ENCODE measurements around the gene SERPINA12. TPM values are rescaled to one million over a fixed set of nuclear protein-coding genes. Genes with fewer than 3 reads are reported as not detected.
A peak's percentile ranks its signal among the peaks of the same experiment; 100 is the strongest.

The SERPINA12 gene
- total and polyA plus RNA-seq, 2 of the 13 experiments (the other 11 are each of a cell fraction or from before 2014, with no cell fraction given), result 0.08 TPM; not detected in 1

GRCh38 chr14:94481468-94482131, 27.7 kb downstream of the SERPINA12 start (continued):
- TF ChIP-seq ZSCAN30 (CRISPR knock-in tag; IDR thresholded peaks at IDR 0.05), result no peak
- no peak for TF ChIP-seq HES4 (CRISPR knock-in tag; IDR thresholded peaks at IDR 0.05; ENCODE audit: borderline replicate concordance)
- no peak for TF ChIP-seq ZNF720 (CRISPR knock-in tag; IDR thresholded peaks at IDR 0.05)
- TF ChIP-seq DR1 (CRISPR knock-in tag; IDR thresholded peaks at IDR 0.05), result no peak
- TF ChIP-seq SKI (IDR thresholded peaks at IDR 0.05; ENCODE audit: partially characterized antibody), result peak; percentile 13
- no peak for TF ChIP-seq SP4 (CRISPR knock-in tag; IDR thresholded peaks at IDR 0.05)
- TF ChIP-seq ETV5 (CRISPR knock-in tag; IDR thresholded peaks at IDR 0.05; ENCODE audit: borderline replicate concordance), result no peak
- no peak for TF ChIP-seq SNAPC5 (CRISPR knock-in tag; IDR thresholded peaks at IDR 0.05; ENCODE audit: borderline replicate concordance)
- no peak for TF ChIP-seq ZNF354B (CRISPR knock-in tag; IDR thresholded peaks at IDR 0.05)
- no peak for TF ChIP-seq MED13 (CRISPR knock-in tag; IDR thresholded peaks at IDR 0.05)
- no peak for TF ChIP-seq CTCF (CRISPR knock-in tag; IDR thresholded peaks at IDR 0.05)
- 0 out of 2 replicates have a peak, but pooled peaks have one; percentile 37 for TF ChIP-seq ZC3H4 (CRISPR knock-in tag; IDR thresholded peaks at IDR 0.05; ENCODE audit: borderline replicate concordance)
- TF ChIP-seq ZNF549 (CRISPR knock-in tag; IDR thresholded peaks at IDR 0.05), result no peak
- no peak for TF ChIP-seq ZKSCAN1 (IDR thresholded peaks at IDR 0.05; ENCODE audit: low read length)
- no peak for TF ChIP-seq SYNCRIP (IDR thresholded peaks at IDR 0.05; ENCODE audit: insufficient read depth, low read depth, low read length)
- TF ChIP-seq CSRNP1 (CRISPR knock-in tag; IDR thresholded peaks at IDR 0.05), result no peak
- TF ChIP-seq SETDB1 (CRISPR knock-in tag; IDR thresholded peaks at IDR 0.05; ENCODE audit: borderline replicate concordance), result no peak
- no peak for TF ChIP-seq HHEX (CRISPR knock-in tag; IDR thresholded peaks at IDR 0.05)
- no peak for TF ChIP-seq ZFP90 (CRISPR knock-in tag; IDR thresholded peaks at IDR 0.05; ENCODE audit: borderline replicate concordance)
- TF ChIP-seq FOSL1 (CRISPR knock-in tag; IDR thresholded peaks at IDR 0.05; ENCODE audit: borderline replicate concordance), result no peak
- no peak for TF ChIP-seq HNF1B (CRISPR knock-in tag; IDR thresholded peaks at IDR 0.05)
- TF ChIP-seq MIER2 (CRISPR knock-in tag; IDR thresholded peaks at IDR 0.05), result no peak
- TF ChIP-seq THAP9 (CRISPR knock-in tag; IDR thresholded peaks at IDR 0.05; ENCODE audit: borderline replicate concordance), result peak; percentile 45; the same call in 1 of the 2 replicates

Data from HepG2 (cell line).